ENCODE results near the gene TFDP1. TPM values are rescaled to one million over a fixed set of nuclear protein-coding genes. Genes with fewer than 3 reads are reported as not detected.

Gene TFDP1
- total RNA-seq, 1 donor from 2014 or later = 49.4 TPM

GRCh38 chr13:113548778-113549621 lies 35.6 kb upstream of the TFDP1 start:
- H3K27me3 ChIP-seq (ENCODE audit: insufficient read depth, low read length) = no peaks in the 10 kb centered on the region
- H3K4me1 Mint-ChIP-seq (ENCODE audit: low read depth, unreplicated experiment) = peaks cover 11% of the 10 kb centered on the region
- H3K9me3 ChIP-seq (ENCODE audit: insufficient read depth, low read depth, low read length) = no peaks in the 10 kb centered on the region
- peaks cover 37% of the 10 kb centered on the region for H3K4me1 ChIP-seq (ENCODE audit: insufficient read depth, low read length)
- no peaks in the 10 kb centered on the region for H3K27me3 Mint-ChIP-seq (ENCODE audit: low read depth, unreplicated experiment)
- peaks cover 61% of the 10 kb centered on the region for H3K79me2 ChIP-seq (ENCODE audit: insufficient read depth, low read length)
- H3K36me3 Mint-ChIP-seq (ENCODE audit: low read depth, unreplicated experiment) = peaks cover 16% of the 10 kb centered on the region
- peak overlapping the region; percentile 53 for H3K4me3 ChIP-seq (ENCODE audit: insufficient read depth, low read depth, low read length)
- no peak for FAIRE-seq
- no peak overlapping the region for H2AFZ ChIP-seq (ENCODE audit: low read depth, low read length)
- H3K9me3 Mint-ChIP-seq (ENCODE audit: unreplicated experiment) = no peaks in the 10 kb centered on the region
- DNase-seq (ENCODE audit: low read depth) = no peak
- peaks cover 55% of the 10 kb centered on the region for H4K20me1 ChIP-seq (ENCODE audit: insufficient read depth, low read length)
- no peak overlapping the region for H3K27ac Mint-ChIP-seq (ENCODE audit: unreplicated experiment)
- no peak overlapping the region for H3K4me3 Mint-ChIP-seq (ENCODE audit: unreplicated experiment)
- peaks cover 11% of the 10 kb centered on the region for H3K36me3 ChIP-seq (ENCODE audit: insufficient read depth, low read length)
- peak overlapping the region; percentile 89 for H3K4me2 ChIP-seq (ENCODE audit: low read length)
- peak overlapping the region; percentile 79 for H3K9ac ChIP-seq (ENCODE audit: low read length)
- TF ChIP-seq CTCF (IDR thresholded peaks at IDR 0.05; ENCODE audit: insufficient read depth, low read depth, low read length) = no peak
- TF ChIP-seq EZH2 (IDR thresholded peaks at IDR 0.05; ENCODE audit: insufficient read depth, low read length) = no peak
- H3K27ac ChIP-seq (ENCODE audit: low read depth, low read length) = peak overlapping the region; percentile 81

GRCh38 chr13:113550453-113550852 lies 34.1 kb upstream of the TFDP1 start:
- Histone ChIP-seq H3K4me1 (ENCODE audit: insufficient read depth, low read length) (peaks cover 32% of the 10 kb centered on the region), H3K27ac (ENCODE audit: low read depth, low read length) (no peak overlapping the region), H3K79me2 (ENCODE audit: insufficient read depth, low read length) (peaks cover 46% of the 10 kb centered on the region), H3K27me3 (ENCODE audit: insufficient read depth, low read length) (no peaks in the 10 kb centered on the region), H4K20me1 (ENCODE audit: insufficient read depth, low read length) (peaks cover 40% of the 10 kb centered on the region), H2AFZ (ENCODE audit: low read depth, low read length) (no peak overlapping the region), H3K9ac (ENCODE audit: low read length) (no peak overlapping the region), H3K4me2 (ENCODE audit: low read length) (no peak overlapping the region), H3K9me3 (ENCODE audit: insufficient read depth, low read depth, low read length) (no peaks in the 10 kb centered on the region), H3K36me3 (ENCODE audit: insufficient read depth, low read length) (peaks cover 11% of the 10 kb centered on the region), H3K4me3 (ENCODE audit: insufficient read depth, low read depth, low read length) (no peak overlapping the region)
- FAIRE-seq (no peak), DNase-seq (ENCODE audit: low read depth) (no peak)
- H3K27ac Mint-ChIP-seq (ENCODE audit: unreplicated experiment) = no peak overlapping the region
- TF ChIP-seq CTCF (IDR thresholded peaks at IDR 0.05; ENCODE audit: insufficient read depth, low read depth, low read length) = no peak
- TF ChIP-seq EZH2 (IDR thresholded peaks at IDR 0.05; ENCODE audit: insufficient read depth, low read length) = no peak
- H3K9me3 Mint-ChIP-seq (ENCODE audit: unreplicated experiment) = no peaks in the 10 kb centered on the region
- H3K4me1 Mint-ChIP-seq (ENCODE audit: low read depth, unreplicated experiment) = peaks cover 8% of the 10 kb centered on the region
- H3K36me3 Mint-ChIP-seq (ENCODE audit: low read depth, unreplicated experiment) = peaks cover 18% of the 10 kb centered on the region
- no peaks in the 10 kb centered on the region for H3K27me3 Mint-ChIP-seq (ENCODE audit: low read depth, unreplicated experiment)
- no peak overlapping the region for H3K4me3 Mint-ChIP-seq (ENCODE audit: unreplicated experiment)

Data from astrocyte (in vitro differentiated cells and primary cell).